Measurements from ENCODE around the gene ZPBP.

GRCh38 chr7:50141131-50141530 is 48.1 kb upstream of the ZPBP start:
- no peak for TF ChIP-seq POLR2A (IDR thresholded peaks at IDR 0.05; ENCODE audit: low read length)
- TF ChIP-seq GATA1 (IDR thresholded peaks at IDR 0.05; ENCODE audit: low read depth, low read length) = no peak

Data from erythroblast (primary cell).